OCI-LY1 (cell line): ENCODE data around the gene B4GALT7.

Experiments
- EZH2 ChIP-seq: fragments of 200-600 bp; sonication (generic), shearing (Covaris generic); IDR thresholded peaks from 2 replicates; pipeline ENCODE4 v1.8.0; 2017; ENCODE audit warnings: borderline replicate concordance, mixed run types, mild to moderate bottlenecking, antibody characterized with exemption, low read length, moderate library complexity, mixed read lengths
- TF ChIP-seq, protein P1 (sequence below): fragments of 200-600 bp; sonication (generic), shearing (Covaris generic); IDR thresholded peaks from 2 replicates; pipeline ENCODE4 v1.5.1; 2017; ENCODE audit warnings: mild to moderate bottlenecking, antibody characterized with exemption, low read length, moderate library complexity, mixed read lengths

DNA sequence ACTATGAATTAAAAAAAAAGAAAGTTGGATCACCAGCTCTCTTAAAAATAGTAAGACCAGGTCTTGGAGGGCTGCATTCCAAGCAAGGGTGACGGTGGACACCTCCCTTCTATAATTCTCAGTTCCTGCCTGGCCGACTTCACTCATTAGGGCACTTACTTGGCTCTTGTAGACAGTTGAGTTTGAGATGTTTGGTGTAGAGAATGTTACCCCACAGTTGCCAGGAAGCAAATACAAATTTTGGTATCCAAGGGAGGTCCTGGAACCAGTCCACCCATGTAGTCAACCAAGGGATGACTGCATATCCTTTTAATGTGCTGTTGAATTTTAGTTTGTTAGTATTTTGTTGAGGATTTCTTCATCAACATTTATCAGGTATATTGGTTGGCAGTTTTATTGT, 20.6 kb downstream of the B4GALT7 start:
- TF ChIP-seq, protein P1, sequence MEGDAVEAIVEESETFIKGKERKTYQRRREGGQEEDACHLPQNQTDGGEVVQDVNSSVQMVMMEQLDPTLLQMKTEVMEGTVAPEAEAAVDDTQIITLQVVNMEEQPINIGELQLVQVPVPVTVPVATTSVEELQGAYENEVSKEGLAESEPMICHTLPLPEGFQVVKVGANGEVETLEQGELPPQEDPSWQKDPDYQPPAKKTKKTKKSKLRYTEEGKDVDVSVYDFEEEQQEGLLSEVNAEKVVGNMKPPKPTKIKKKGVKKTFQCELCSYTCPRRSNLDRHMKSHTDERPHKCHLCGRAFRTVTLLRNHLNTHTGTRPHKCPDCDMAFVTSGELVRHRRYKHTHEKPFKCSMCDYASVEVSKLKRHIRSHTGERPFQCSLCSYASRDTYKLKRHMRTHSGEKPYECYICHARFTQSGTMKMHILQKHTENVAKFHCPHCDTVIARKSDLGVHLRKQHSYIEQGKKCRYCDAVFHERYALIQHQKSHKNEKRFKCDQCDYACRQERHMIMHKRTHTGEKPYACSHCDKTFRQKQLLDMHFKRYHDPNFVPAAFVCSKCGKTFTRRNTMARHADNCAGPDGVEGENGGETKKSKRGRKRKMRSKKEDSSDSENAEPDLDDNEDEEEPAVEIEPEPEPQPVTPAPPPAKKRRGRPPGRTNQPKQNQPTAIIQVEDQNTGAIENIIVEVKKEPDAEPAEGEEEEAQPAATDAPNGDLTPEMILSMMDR: no peak
- no peak for TF ChIP-seq EZH2
